Panc1 (cell line): ENCODE data around the gene SAMD11. TPM values are rescaled to one million over a fixed set of nuclear protein-coding genes. Genes with fewer than 3 reads are reported as not detected.

Source experiments
- ATAC-seq: fragments of 200-7000 bp; cut with Tn5 transposase; 2 replicates; pipeline ENCODE4 v1.9.1; 2020; ENCODE audit warnings: mild to moderate bottlenecking, moderate library complexity
- BruUV-seq: library from RNA; stranded (reverse); fragments of 400-500 nt; replicated peaks from 2 replicates; lab custom pipeline; 2021; lab: Mats Ljungman, UMichigan
- CTCF ChIA-PET: fragments of 300-600 bp; sonication (Branson Sonifier 250); formaldehyde crosslinking; loops from one replicate; lab custom pipeline; 2022; ENCODE audit warnings: antibody characterized with exemption; lab: Charles Lee
- POLR2A ChIA-PET: fragments of 300-600 bp; sonication (Branson Sonifier 250); formaldehyde crosslinking; loops from one replicate; lab custom pipeline; 2022; ENCODE audit warnings: antibody characterized with exemption; lab: Charles Lee
- DNase-seq: peaks from one replicate; pipeline ENCODE4 v3.0.0-alpha.2; 2010; ENCODE audit warnings: low read depth, low spot score
- H3K27ac ChIP-seq: 2 replicates; pipeline ENCODE4 v1.5.1; 2011; ENCODE audit warnings: mild to moderate bottlenecking, low read length, inconsistent platforms
- H3K27me3 ChIP-seq: fragments of 200-500 bp; sonication (Bioruptor generic); 2 replicates; pipeline ENCODE4 v1.6.0; 2014; ENCODE audit warnings: low read length, inconsistent platforms; ENCODE audit not compliant: control insufficient read depth, insufficient read depth
- H3K36me3 ChIP-seq: fragments of 200-500 bp; sonication (Bioruptor generic); 2 replicates; pipeline ENCODE4 v1.5.1; 2014; ENCODE audit warnings: inconsistent platforms, mild to moderate bottlenecking, low read length, moderate library complexity; ENCODE audit not compliant: control insufficient read depth, insufficient read depth
- H3K4me1 ChIP-seq: 2 replicates; pipeline ENCODE4 v1.5.1; 2011; ENCODE audit warnings: inconsistent platforms, mild to moderate bottlenecking, low read length, moderate library complexity; ENCODE audit not compliant: control insufficient read depth, insufficient read depth
- H3K4me3 ChIP-seq, 2 experiments: 2 replicates each; pipeline ENCODE4 v1.5.1; 2011 to 2012; ENCODE audit warnings: low read depth in 2 of 2, low read length in 2 of 2, mild to moderate bottlenecking in 2 of 2, inconsistent platforms in 1 of 2, moderate library complexity in 1 of 2
- H3K9me3 ChIP-seq: fragments of 200-500 bp; sonication (Bioruptor generic); 2 replicates; pipeline ENCODE4 v1.5.1; 2014; ENCODE audit warnings: low read depth, mild to moderate bottlenecking, inconsistent platforms, low read length, moderate library complexity; ENCODE audit not compliant: control insufficient read depth, insufficient read depth
- CTCF ChIP-seq: fragments of 450-650 bp; IDR thresholded peaks from 2 replicates; pipeline ENCODE4 v1.5.1; 2017; ENCODE audit warnings: mild to moderate bottlenecking
- POLR2AphosphoS5 ChIP-seq: IDR thresholded peaks from 2 replicates; pipeline ENCODE4 v1.6.1; 2012; ENCODE audit warnings: mild to moderate bottlenecking, low read depth, low read length, moderate library complexity
- SIN3A ChIP-seq: IDR thresholded peaks from 2 replicates; pipeline ENCODE4 v1.6.1; 2012; ENCODE audit warnings: low read depth, mild to moderate bottlenecking, low read length, moderate library complexity, borderline replicate concordance; ENCODE audit not compliant: insufficient read depth
- TCF7L2 ChIP-seq: IDR thresholded peaks from 2 replicates; pipeline ENCODE4 v1.6.1; 2011; ENCODE audit warnings: mild to moderate bottlenecking, low read depth, low read length, inconsistent platforms
- in situ Hi-C: cut with HindIII; loops from 2 replicates; pipeline ENCODE4 v1.10.0; 2016; ENCODE audit warnings: low sequenced_read_pairs, low pct_unique_long_range_greater_than_20kb
- intact Hi-C: fragments of 100-400 bp; cut with micrococcal nuclease; formaldehyde crosslinking; loops from one replicate; pipeline ENCODE4 v1.10.0; 2022; ENCODE audit not compliant: unreplicated experiment
- total RNA-seq: library from RNA; stranded (reverse); gene quantifications from one replicate; pipeline ENCODE4 v1.2.1, GENCODE V29; 2021; ENCODE audit not compliant: unreplicated experiment
- TF ChIP-seq, protein P1 (sequence below), 2 experiments: IDR thresholded peaks; 2 replicates each; pipeline ENCODE4 v1.6.1; 2011 to 2012; ENCODE audit warnings: low read depth in 2 of 2, control low read depth in 1 of 2, low read length in 1 of 2, mild to moderate bottlenecking in 1 of 2, moderate library complexity in 1 of 2; ENCODE audit not compliant: insufficient read depth in 1 of 2

Gene SAMD11
- total RNA-seq, 1 experiment from 2014 or later, result 51.8 TPM

GRCh38 chr1:954927-955326, 31.2 kb downstream of the SAMD11 start:
- no peaks in the 10 kb centered on the region for H3K27me3 ChIP-seq
- ATAC-seq (no peak), DNase-seq (no peak)
- no peak overlapping the region for H3K4me3 ChIP-seq
- ChIA-PET CTCF (no interaction called here), POLR2A (interaction anchor here (0.7 kb wide), 1 partner anchor 12 kb away, joined by 4 read pairs; no protein-coding TSS in a partner anchor)
- H3K9me3 ChIP-seq, result no peaks in the 10 kb centered on the region
- in situ Hi-C loops, result no loop called here
- no TSS peak for BruUV-seq
- TF ChIP-seq POLR2AphosphoS5, result no peak
- TF ChIP-seq, protein P1, sequence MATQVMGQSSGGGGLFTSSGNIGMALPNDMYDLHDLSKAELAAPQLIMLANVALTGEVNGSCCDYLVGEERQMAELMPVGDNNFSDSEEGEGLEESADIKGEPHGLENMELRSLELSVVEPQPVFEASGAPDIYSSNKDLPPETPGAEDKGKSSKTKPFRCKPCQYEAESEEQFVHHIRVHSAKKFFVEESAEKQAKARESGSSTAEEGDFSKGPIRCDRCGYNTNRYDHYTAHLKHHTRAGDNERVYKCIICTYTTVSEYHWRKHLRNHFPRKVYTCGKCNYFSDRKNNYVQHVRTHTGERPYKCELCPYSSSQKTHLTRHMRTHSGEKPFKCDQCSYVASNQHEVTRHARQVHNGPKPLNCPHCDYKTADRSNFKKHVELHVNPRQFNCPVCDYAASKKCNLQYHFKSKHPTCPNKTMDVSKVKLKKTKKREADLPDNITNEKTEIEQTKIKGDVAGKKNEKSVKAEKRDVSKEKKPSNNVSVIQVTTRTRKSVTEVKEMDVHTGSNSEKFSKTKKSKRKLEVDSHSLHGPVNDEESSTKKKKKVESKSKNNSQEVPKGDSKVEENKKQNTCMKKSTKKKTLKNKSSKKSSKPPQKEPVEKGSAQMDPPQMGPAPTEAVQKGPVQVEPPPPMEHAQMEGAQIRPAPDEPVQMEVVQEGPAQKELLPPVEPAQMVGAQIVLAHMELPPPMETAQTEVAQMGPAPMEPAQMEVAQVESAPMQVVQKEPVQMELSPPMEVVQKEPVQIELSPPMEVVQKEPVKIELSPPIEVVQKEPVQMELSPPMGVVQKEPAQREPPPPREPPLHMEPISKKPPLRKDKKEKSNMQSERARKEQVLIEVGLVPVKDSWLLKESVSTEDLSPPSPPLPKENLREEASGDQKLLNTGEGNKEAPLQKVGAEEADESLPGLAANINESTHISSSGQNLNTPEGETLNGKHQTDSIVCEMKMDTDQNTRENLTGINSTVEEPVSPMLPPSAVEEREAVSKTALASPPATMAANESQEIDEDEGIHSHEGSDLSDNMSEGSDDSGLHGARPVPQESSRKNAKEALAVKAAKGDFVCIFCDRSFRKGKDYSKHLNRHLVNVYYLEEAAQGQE (IDR thresholded peaks at IDR 0.05; ENCODE audit: insufficient read depth in 1 of 2, low read depth in 2 of 2, low read length in 1 of 2), result no peak
- TF ChIP-seq CTCF, result no peak
- no peak for TF ChIP-seq TCF7L2
- TF ChIP-seq SIN3A, result no peak
- H3K4me1 ChIP-seq, result peaks cover 7% of the 10 kb centered on the region
- H3K27ac ChIP-seq, result no peak overlapping the region
- H3K36me3 ChIP-seq, result peaks cover 17% of the 10 kb centered on the region
- intact Hi-C loops, result no loop called here

- ATAC-seq (no peak), DNase-seq (no peak)
- intact Hi-C loops, result no loop called here
- Histone ChIP-seq H3K4me1 (peaks cover 7% of the 10 kb centered on the region), H3K36me3 (peaks cover 17% of the 10 kb centered on the region), H3K4me3 (no peak overlapping the region), H3K27ac (no peak overlapping the region), H3K27me3 (no peaks in the 10 kb centered on the region), H3K9me3 (no peaks in the 10 kb centered on the region)
- BruUV-seq, result no TSS peak
- in situ Hi-C loops, result no loop called here
- no peak for TF ChIP-seq TCF7L2
- no peak for TF ChIP-seq SIN3A
- TF ChIP-seq POLR2AphosphoS5, result no peak
- no peak for TF ChIP-seq CTCF
- POLR2A ChIA-PET, result interaction anchor here (0.6 kb wide), 1 partner anchor 63 kb away, joined by 6 read pairs; no protein-coding TSS in a partner anchor
- CTCF ChIA-PET, result no interaction called here
Observed at GRCh38 chr1:955474-955873, 31.8 kb downstream of the SAMD11 start.
